MCF 10A (cell line): ENCODE measurements around the gene DPP6. TPM values are rescaled to one million over a fixed set of nuclear protein-coding genes. Genes with fewer than 3 reads are reported as not detected.
"Not testable (repeated sequence)": the region's sequence is repeated elsewhere in the genome, so short reads cannot be mapped to it uniquely, and the experiment has no call there.

Source experiments
- BruUV-seq: library from RNA; stranded (reverse); fragments of 400-500 nt; replicated peaks from 2 replicates; lab custom pipeline; 2021; lab: Mats Ljungman, UMichigan
- CTCF ChIA-PET: fragments of 300-600 bp; sonication (Branson Sonifier 250); formaldehyde crosslinking; extraction: SDS; loops from one replicate; lab custom pipeline; 2021; ENCODE audit warnings: antibody characterized with exemption, inconsistent platforms; lab: Yijun Ruan, JAX
- POLR2A ChIA-PET: fragments of 300-600, 350-650 bp; sonication (Branson Sonifier 250); formaldehyde crosslinking; extraction: SDS; loops from one replicate; lab custom pipeline; 2020; ENCODE audit warnings: antibody characterized with exemption, inconsistent platforms; lab: Yijun Ruan, JAX
- DNase-seq: peaks from one replicate; pipeline ENCODE4 v3.0.0-alpha.2; 2018; ENCODE audit not compliant: unreplicated experiment
- H3K27ac Mint-ChIP-seq: one replicate; pipeline ENCODE4 v1.8.0; 2022; ENCODE audit warnings: mild to moderate bottlenecking, low read depth, mixed read lengths; ENCODE audit not compliant: unreplicated experiment
- H3K27me3 Mint-ChIP-seq: one replicate; pipeline ENCODE4 v1.8.0; 2022; ENCODE audit warnings: mixed read lengths; ENCODE audit not compliant: insufficient read depth, unreplicated experiment
- H3K36me3 Mint-ChIP-seq: one replicate; pipeline ENCODE4 v1.8.0; 2022; ENCODE audit warnings: mild to moderate bottlenecking, moderate library complexity, mixed read lengths; ENCODE audit not compliant: insufficient read depth, unreplicated experiment
- H3K4me1 Mint-ChIP-seq: one replicate; pipeline ENCODE4 v1.8.0; 2022; ENCODE audit warnings: mixed read lengths; ENCODE audit not compliant: insufficient read depth, unreplicated experiment
- H3K4me3 Mint-ChIP-seq: one replicate; pipeline ENCODE4 v1.8.0; 2022; ENCODE audit warnings: mild to moderate bottlenecking, moderate library complexity, mixed read lengths; ENCODE audit not compliant: unreplicated experiment
- H3K9me3 Mint-ChIP-seq: one replicate; pipeline ENCODE4 v1.8.0; 2022; ENCODE audit warnings: mixed read lengths; ENCODE audit not compliant: unreplicated experiment
- CTCF ChIP-seq: fragments of 200-600 bp; IDR thresholded peaks from one replicate; pipeline ENCODE4 v1.8.0; 2022; ENCODE audit warnings: antibody characterized with exemption, mild to moderate bottlenecking; ENCODE audit not compliant: unreplicated experiment
- intact Hi-C: fragments of 100-400 bp; cut with micrococcal nuclease; formaldehyde crosslinking; loops from 2 replicates; pipeline ENCODE4 v1.14.1; 2022
- total RNA-seq: library from RNA; stranded (reverse); gene quantifications from 2 replicates; pipeline ENCODE4 v1.2.3, GENCODE V29; 2022

The DPP6 gene
- total RNA-seq, 1 experiment from 2014 or later, result not detected

DNA sequence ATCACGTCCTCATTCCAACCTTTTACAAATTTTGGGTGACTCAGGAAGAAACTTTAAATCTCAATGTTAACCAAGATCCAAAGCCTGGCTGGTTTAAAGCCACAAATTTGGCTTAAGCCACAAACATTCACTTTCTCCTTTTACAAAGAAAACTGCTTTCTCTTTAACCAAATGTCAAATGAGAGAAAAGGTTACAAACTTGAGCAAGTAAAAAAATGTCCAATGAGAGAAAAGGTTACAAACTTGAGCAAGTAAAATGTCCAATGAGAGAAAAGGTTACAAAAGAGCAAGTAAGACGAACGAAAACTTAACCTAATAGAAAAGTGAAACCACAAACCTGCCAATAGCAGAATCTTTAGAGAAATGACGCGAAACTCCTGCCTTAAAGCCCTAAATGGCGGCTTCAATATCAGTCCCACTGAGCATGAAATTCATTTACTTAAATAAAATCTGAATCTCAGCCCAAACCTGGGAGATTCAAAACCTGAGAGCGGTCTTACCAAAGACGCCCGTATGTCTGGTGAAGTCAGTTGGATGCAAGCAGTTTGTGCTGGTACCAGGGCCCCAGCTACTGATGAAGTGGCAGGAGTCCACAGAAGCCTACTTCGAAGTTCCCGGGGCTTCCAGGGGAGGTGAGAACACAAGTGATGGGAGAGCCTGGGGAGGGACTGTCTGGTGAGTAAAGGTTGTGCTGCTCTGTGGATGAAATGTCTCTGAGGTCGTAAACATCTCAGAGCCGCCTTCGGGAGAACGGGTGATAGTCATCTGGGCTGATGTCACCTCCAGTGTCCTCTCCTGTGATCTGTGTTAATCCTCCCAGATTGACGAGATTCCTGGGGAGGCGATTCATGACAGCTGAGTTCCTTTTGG lies 876.2 kb downstream of the DPP6 start:
- no peak for TF ChIP-seq CTCF
- Mint-ChIP-seq H3K36me3 (no peaks in the 10 kb centered on the region), H3K27ac (peak overlapping the region; percentile 93), H3K4me1 (peaks cover 5% of the 10 kb centered on the region), H3K9me3 (no peaks in the 10 kb centered on the region), H3K4me3 (peak overlapping the region; percentile 97), H3K27me3 (no peaks in the 10 kb centered on the region)
- intact Hi-C loops, result loop anchor here (1.0 to 10.0 kb wide), 7 partner anchors 74 to 839 kb away; partner anchors contain the start of genes INSIG1 and PAXIP1
- BruUV-seq, result TSS peak; percentile 40
- POLR2A ChIA-PET, result interaction anchor here (0.6 to 3.1 kb wide), 18 partner anchors 14 to 802 kb away, joined by 3 to 14 read pairs (median 4); partner anchors contain the start of gene INSIG1
- DNase-seq, result peak; percentile 93
- CTCF ChIA-PET, result interaction anchor here (0.5 to 3.6 kb wide), 41 partner anchors 9 to 1610 kb away, joined by 3 to 65 read pairs (median 4); no protein-coding TSS in a partner anchor

DNA sequence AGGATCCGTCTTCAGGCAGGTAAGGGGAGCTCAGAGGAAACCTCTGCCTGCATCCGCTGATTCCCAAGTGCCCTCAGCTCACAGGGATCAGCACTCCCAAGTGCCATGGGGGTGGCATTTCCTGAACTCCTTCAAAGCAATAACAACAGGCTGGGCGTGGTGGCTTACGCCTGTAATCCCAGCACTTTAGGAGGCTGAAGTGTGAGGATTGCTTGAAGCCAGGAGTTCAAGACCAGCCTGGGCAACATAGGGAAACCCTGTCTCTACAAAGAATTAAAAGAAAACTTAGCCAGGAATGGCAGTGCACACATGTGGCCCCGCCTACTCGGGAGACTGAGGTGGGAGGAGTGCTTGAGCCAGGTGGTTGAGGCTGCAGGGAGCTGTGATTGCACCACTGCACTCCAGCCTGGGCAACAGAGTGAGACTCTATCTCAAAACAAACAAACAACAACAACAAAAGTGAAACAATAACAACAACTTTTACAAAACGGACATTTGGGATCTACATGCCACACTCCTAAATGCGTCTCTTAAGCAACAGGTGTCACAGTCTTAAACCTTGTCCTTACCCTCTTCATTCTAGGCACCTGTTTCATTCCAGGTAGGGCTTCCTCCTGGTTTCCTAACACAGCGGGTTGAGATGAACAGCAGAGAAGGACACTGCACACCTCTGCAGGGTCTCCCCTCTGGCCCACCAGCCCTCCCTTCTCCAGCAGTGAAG lies 877.0 kb downstream of the DPP6 start:
- H3K9me3 Mint-ChIP-seq, result no peaks in the 10 kb centered on the region
- no peaks in the 10 kb centered on the region for H3K36me3 Mint-ChIP-seq
- H3K27me3 Mint-ChIP-seq, result no peaks in the 10 kb centered on the region
- H3K4me1 Mint-ChIP-seq, result peaks cover 5% of the 10 kb centered on the region
- H3K4me3 Mint-ChIP-seq, result peak overlapping the region; percentile 97
- BruUV-seq, result no TSS peak
- ChIA-PET CTCF (interaction anchor here (0.9 to 3.6 kb wide), 7 partner anchors 14 to 838 kb away, joined by 3 to 65 read pairs (median 16); no protein-coding TSS in a partner anchor), POLR2A (interaction anchor here (0.6 to 3.1 kb wide), 8 partner anchors 14 to 368 kb away, joined by 3 to 14 read pairs (median 6); partner anchors contain the start of gene INSIG1)
- TF ChIP-seq CTCF, result no peak
- peak overlapping the region; percentile 93 for H3K27ac Mint-ChIP-seq
- intact Hi-C loops, result loop anchor here (2.0 to 10.0 kb wide), 6 partner anchors 74 to 838 kb away; partner anchors contain the start of genes INSIG1 and PAXIP1
- peak; percentile 37 for DNase-seq

DNA sequence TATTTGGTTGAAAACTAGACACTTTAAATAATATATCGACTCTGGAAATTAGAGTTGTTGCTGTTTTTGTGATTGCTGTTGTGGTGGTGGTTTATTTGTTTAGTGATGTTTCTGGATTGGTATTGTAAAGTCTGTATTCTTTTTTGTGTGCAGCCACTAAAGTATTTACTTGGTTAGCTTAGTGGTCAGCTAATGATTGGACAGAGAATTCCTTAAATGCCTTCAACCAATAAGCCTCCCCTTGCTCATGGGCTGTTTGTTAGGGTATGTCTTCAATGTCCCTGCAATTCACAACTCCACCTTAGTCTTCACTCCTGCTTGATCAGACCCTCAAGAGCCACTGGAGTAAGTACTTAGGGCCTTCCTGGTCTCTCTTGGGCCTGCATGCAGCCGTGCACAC lies 879.7 kb downstream of the DPP6 start:
- Mint-ChIP-seq H3K9me3 (peaks cover 8% of the 10 kb centered on the region), H3K36me3 (no peaks in the 10 kb centered on the region), H3K4me3 (no peak overlapping the region), H3K4me1 (peaks cover 5% of the 10 kb centered on the region), H3K27ac (no peak overlapping the region), H3K27me3 (no peaks in the 10 kb centered on the region)
- ChIA-PET CTCF (interaction anchor here (1.6 kb wide), 1 partner anchor 18 kb away, joined by 4 read pairs; no protein-coding TSS in a partner anchor), POLR2A (interaction anchor here (0.6 kb wide), 1 partner anchor 1795 kb away, joined by 3 read pairs; no protein-coding TSS in a partner anchor)
- no TSS peak for BruUV-seq
- DNase-seq, result no peak
- no peak for TF ChIP-seq CTCF
- intact Hi-C loops, result no loop called here

DNA sequence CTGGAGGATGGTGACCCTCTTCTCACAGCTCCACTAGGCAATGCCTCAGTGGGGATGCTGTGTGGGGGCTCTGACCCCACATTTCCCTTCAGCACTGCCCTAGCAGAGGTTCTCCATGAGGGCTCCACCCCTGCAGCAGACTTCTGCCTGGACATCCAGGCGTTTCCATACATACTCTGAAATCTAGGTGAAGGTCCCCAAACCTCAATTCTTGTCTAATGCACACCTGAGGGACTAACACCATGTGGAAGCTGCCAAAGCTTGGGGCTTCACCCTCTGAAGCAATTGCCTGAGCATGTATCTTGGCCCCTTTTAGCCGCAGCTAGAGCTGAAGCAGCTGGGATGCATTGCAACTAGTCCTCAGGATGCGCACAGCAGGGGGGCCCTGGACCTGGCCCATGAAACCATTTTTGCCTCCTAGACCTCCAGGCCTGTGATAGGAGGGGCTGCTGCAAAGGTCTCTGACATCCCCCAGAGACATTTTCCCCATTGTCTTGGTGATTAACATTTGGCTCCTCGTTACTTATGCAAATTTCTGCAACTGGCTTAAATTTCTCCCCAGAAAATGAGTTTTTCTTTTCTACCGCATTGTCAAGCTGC lies 882.3 kb downstream of the DPP6 start:
- H3K27me3 Mint-ChIP-seq, intact Hi-C loops, H3K9me3 Mint-ChIP-seq, DNase-seq, H3K27ac Mint-ChIP-seq, H3K4me3 Mint-ChIP-seq, H3K4me1 Mint-ChIP-seq, POLR2A ChIA-PET, H3K36me3 Mint-ChIP-seq, BruUV-seq: not testable (repeated sequence)
- CTCF ChIA-PET, result interaction anchor here (0.9 kb wide), 1 partner anchor 21 kb away, joined by 3 read pairs; no protein-coding TSS in a partner anchor
